ENCODE data around the gene FLT4. TPM values are rescaled to one million over a fixed set of nuclear protein-coding genes. Genes with fewer than 3 reads are reported as not detected.

FLT4 gene
- polyA plus RNA-seq, 1 donor from 2014 or later = 0.04 TPM

DNA sequence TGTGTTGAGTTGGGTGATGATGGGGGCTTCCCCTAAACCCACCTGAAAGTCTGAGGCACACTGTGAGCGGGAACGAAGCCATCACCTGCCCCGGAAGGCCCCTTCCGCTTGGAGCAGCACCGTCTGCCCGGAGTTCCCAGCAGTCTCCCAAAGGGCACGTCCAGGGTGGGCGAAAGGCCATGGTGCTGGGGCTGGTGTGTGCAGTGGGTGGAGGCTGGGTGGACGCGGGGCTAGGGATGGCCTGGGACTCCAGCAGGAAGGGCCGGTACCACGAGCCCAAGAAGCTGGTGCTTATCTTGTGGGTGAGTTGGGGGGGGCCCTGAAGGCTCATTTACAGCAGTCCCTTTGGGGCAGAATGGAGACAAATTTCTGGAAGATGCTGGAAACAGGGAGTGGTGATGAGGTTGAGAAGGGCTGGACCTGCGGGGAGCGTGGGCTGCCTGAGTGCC is 4.6 kb downstream of the FLT4 start:
- Histone ChIP-seq H3K4me3 (ENCODE audit: low read length) (no peak overlapping the region), H3K9me2 (ENCODE audit: insufficient read depth, low read length) (no peaks in the 10 kb centered on the region), H3K27me3 (ENCODE audit: insufficient read depth, low read depth, low read length) (peaks cover 28% of the 10 kb centered on the region), H3K27ac (ENCODE audit: low read length) (no peak overlapping the region), H3K9me3 (ENCODE audit: low read length) (no peaks in the 10 kb centered on the region), H2AFZ (ENCODE audit: low read depth, low read length) (no peak overlapping the region), H3K79me2 (replicated peaks; ENCODE audit: insufficient read depth, low read length) (no peaks in the 10 kb centered on the region), H3K4me2 (ENCODE audit: low read length) (no peak overlapping the region), H3K36me3 (ENCODE audit: insufficient read depth, low read length) (no peaks in the 10 kb centered on the region), H3K9ac (ENCODE audit: low read length) (no peak overlapping the region), H3F3A (ENCODE audit: insufficient read depth, low read length, poor library complexity, severe bottlenecking) (no peaks in the 10 kb centered on the region), H4K20me1 (ENCODE audit: insufficient read depth) (no peaks in the 10 kb centered on the region)
- TF ChIP-seq, protein P1, sequence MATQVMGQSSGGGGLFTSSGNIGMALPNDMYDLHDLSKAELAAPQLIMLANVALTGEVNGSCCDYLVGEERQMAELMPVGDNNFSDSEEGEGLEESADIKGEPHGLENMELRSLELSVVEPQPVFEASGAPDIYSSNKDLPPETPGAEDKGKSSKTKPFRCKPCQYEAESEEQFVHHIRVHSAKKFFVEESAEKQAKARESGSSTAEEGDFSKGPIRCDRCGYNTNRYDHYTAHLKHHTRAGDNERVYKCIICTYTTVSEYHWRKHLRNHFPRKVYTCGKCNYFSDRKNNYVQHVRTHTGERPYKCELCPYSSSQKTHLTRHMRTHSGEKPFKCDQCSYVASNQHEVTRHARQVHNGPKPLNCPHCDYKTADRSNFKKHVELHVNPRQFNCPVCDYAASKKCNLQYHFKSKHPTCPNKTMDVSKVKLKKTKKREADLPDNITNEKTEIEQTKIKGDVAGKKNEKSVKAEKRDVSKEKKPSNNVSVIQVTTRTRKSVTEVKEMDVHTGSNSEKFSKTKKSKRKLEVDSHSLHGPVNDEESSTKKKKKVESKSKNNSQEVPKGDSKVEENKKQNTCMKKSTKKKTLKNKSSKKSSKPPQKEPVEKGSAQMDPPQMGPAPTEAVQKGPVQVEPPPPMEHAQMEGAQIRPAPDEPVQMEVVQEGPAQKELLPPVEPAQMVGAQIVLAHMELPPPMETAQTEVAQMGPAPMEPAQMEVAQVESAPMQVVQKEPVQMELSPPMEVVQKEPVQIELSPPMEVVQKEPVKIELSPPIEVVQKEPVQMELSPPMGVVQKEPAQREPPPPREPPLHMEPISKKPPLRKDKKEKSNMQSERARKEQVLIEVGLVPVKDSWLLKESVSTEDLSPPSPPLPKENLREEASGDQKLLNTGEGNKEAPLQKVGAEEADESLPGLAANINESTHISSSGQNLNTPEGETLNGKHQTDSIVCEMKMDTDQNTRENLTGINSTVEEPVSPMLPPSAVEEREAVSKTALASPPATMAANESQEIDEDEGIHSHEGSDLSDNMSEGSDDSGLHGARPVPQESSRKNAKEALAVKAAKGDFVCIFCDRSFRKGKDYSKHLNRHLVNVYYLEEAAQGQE (IDR thresholded peaks at IDR 0.05; ENCODE audit: borderline replicate concordance) = no peak
- TF ChIP-seq MXI1 (conservative IDR thresholded peaks at IDR 0.05; ENCODE audit: poor library complexity, severe bottlenecking) (no peak), SMC3 (conservative IDR thresholded peaks at IDR 0.05; ENCODE audit: poor library complexity) (no peak), EZH2 (IDR thresholded peaks at IDR 0.05; ENCODE audit: borderline replicate concordance, insufficient read depth, low read length, poor library complexity, severe bottlenecking) (no peak), TAF1 (IDR thresholded peaks at IDR 0.05; ENCODE audit: low read depth) (no peak), RAD21 (conservative IDR thresholded peaks at IDR 0.05) (no peak)
- TF ChIP-seq, protein P2, sequence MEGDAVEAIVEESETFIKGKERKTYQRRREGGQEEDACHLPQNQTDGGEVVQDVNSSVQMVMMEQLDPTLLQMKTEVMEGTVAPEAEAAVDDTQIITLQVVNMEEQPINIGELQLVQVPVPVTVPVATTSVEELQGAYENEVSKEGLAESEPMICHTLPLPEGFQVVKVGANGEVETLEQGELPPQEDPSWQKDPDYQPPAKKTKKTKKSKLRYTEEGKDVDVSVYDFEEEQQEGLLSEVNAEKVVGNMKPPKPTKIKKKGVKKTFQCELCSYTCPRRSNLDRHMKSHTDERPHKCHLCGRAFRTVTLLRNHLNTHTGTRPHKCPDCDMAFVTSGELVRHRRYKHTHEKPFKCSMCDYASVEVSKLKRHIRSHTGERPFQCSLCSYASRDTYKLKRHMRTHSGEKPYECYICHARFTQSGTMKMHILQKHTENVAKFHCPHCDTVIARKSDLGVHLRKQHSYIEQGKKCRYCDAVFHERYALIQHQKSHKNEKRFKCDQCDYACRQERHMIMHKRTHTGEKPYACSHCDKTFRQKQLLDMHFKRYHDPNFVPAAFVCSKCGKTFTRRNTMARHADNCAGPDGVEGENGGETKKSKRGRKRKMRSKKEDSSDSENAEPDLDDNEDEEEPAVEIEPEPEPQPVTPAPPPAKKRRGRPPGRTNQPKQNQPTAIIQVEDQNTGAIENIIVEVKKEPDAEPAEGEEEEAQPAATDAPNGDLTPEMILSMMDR (IDR thresholded peaks at IDR 0.05; ENCODE audit: poor library complexity, severe bottlenecking) = no peak

DNA sequence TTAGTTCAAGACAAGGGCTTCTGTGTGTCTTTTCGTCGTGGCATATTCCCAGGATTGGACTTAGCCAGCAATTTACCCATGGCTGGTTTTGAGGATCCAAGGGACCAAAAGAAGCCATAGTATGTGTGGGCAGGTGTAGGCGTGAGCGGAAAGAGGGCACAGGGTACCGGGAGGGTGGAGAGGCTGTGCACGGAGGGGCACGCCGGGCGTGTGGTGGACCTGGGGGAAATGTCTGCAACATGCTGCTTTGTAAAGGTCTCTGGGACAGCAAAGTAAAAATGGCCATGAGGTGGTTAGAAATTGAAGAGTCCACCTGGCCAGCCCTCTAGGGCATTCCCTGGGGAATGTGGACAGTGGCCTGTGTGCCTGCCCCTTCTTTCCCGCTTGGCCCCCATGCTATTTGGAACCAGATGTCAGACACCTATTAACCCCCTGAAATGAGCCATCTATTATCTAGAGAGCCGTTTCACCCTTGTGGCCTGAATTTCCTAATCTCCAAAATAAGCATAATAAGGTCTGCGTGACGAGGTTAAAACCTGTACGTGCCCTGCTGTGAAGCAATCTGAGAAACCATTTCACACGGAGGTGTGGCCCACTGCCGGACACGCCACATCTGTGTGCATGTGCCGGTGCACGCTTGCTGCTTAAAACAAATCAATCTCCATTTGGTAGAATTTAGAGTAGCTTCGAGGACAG is 5.1 kb downstream of the FLT4 start:
- Histone ChIP-seq H3K79me2 (replicated peaks; ENCODE audit: insufficient read depth, low read length) (no peaks in the 10 kb centered on the region), H2AFZ (ENCODE audit: low read depth, low read length) (no peak overlapping the region), H4K20me1 (ENCODE audit: insufficient read depth) (no peaks in the 10 kb centered on the region), H3K27ac (ENCODE audit: low read length) (no peak overlapping the region), H3K9ac (ENCODE audit: low read length) (no peak overlapping the region), H3F3A (ENCODE audit: insufficient read depth, low read length, poor library complexity, severe bottlenecking) (no peaks in the 10 kb centered on the region), H3K9me2 (ENCODE audit: insufficient read depth, low read length) (no peaks in the 10 kb centered on the region), H3K36me3 (ENCODE audit: insufficient read depth, low read length) (no peaks in the 10 kb centered on the region), H3K4me3 (ENCODE audit: low read length) (no peak overlapping the region), H3K27me3 (ENCODE audit: insufficient read depth, low read depth, low read length) (peaks cover 24% of the 10 kb centered on the region), H3K4me2 (ENCODE audit: low read length) (no peak overlapping the region), H3K9me3 (ENCODE audit: low read length) (no peaks in the 10 kb centered on the region)
- TF ChIP-seq POLR2AphosphoS5 (IDR thresholded peaks at IDR 0.05) = no peak
- TF ChIP-seq RAD21 (conservative IDR thresholded peaks at IDR 0.05) = no peak
- TF ChIP-seq, protein P1 (IDR thresholded peaks at IDR 0.05; ENCODE audit: borderline replicate concordance) = no peak
- TF ChIP-seq EZH2 (IDR thresholded peaks at IDR 0.05; ENCODE audit: borderline replicate concordance, insufficient read depth, low read length, poor library complexity, severe bottlenecking) = no peak
- TF ChIP-seq EP300 (conservative IDR thresholded peaks at IDR 0.05; ENCODE audit: poor library complexity, severe bottlenecking) = no peak
- TF ChIP-seq, protein P2 (IDR thresholded peaks at IDR 0.05; ENCODE audit: poor library complexity, severe bottlenecking) = no peak
- no peak for TF ChIP-seq SMC3 (conservative IDR thresholded peaks at IDR 0.05; ENCODE audit: poor library complexity)
- TF ChIP-seq TAF1 (IDR thresholded peaks at IDR 0.05; ENCODE audit: low read depth) = no peak
- no peak for TF ChIP-seq MXI1 (conservative IDR thresholded peaks at IDR 0.05; ENCODE audit: poor library complexity, severe bottlenecking)
